Natural killer cell (primary cell): ENCODE results near the gene PEX10. TPM values are rescaled to one million over a fixed set of nuclear protein-coding genes. Genes with fewer than 3 reads are reported as not detected.

Experiments used
- ATAC-seq, 3 donors: fragments of 150-1000 bp in 2 of 3; fragments of 200-7000 bp in 1 of 3; cut with Tn5 transposase; 1 replicate in 1 of 3; 2 replicates in 2 of 3; pipeline ENCODE4 v1.10.0; 2021; ENCODE audit warnings: mild to moderate bottlenecking in 2 of 3, moderate library complexity in 2 of 3
- DNase-seq, 2 donors: peaks; one replicate each; pipeline versions ENCODE4 v3.0.0 to v3.0.0-alpha.2; 2013 to 2021; ENCODE audit warnings: mixed read lengths in 1 of 2
- H3K27ac ChIP-seq: one replicate; pipeline ENCODE4 v1.5.1; 2013; ENCODE audit warnings: mild to moderate bottlenecking, low read length
- H3K27me3 ChIP-seq: one replicate; pipeline ENCODE4 v1.6.1; 2013; ENCODE audit warnings: low read length; ENCODE audit not compliant: control insufficient read depth, insufficient read depth
- H3K36me3 ChIP-seq: one replicate; pipeline ENCODE4 v1.6.1; 2013; ENCODE audit warnings: low read length; ENCODE audit not compliant: control insufficient read depth, insufficient read depth
- H3K4me1 ChIP-seq: one replicate; pipeline ENCODE4 v1.6.1; 2013; ENCODE audit warnings: low read length; ENCODE audit not compliant: control insufficient read depth, insufficient read depth
- H3K4me3 ChIP-seq: one replicate; pipeline ENCODE4 v1.5.1; 2013; ENCODE audit warnings: low read length
- H3K9me3 ChIP-seq: one replicate; pipeline ENCODE4 v1.6.1; 2013; ENCODE audit warnings: low read length; ENCODE audit not compliant: control insufficient read depth, insufficient read depth
- H3K27ac Mint-ChIP-seq, 2 donors: one replicate each; pipeline ENCODE4 v1.8.0; 2022; ENCODE audit warnings: mild to moderate bottlenecking in 2 of 2, mixed read lengths in 2 of 2, moderate library complexity in 1 of 2
- H3K27me3 Mint-ChIP-seq, 2 donors: one replicate each; pipeline ENCODE4 v1.8.0; 2022; ENCODE audit warnings: low read depth in 2 of 2, mixed read lengths in 2 of 2
- H3K36me3 Mint-ChIP-seq: one replicate; pipeline ENCODE4 v1.8.0; 2022; ENCODE audit warnings: mixed read lengths
- H3K4me1 Mint-ChIP-seq, 2 donors: one replicate each; pipeline ENCODE4 v1.8.0; 2022; ENCODE audit warnings: mixed read lengths in 2 of 2
- H3K4me3 Mint-ChIP-seq: one replicate; pipeline ENCODE4 v1.8.0; 2022; ENCODE audit warnings: mild to moderate bottlenecking, moderate library complexity, mixed read lengths
- H3K9me3 Mint-ChIP-seq, 2 donors: one replicate each; pipeline ENCODE4 v1.8.0; 2022; ENCODE audit warnings: mixed read lengths in 2 of 2
- CTCF ChIP-seq: fragments of 200-600 bp; IDR thresholded peaks from one replicate; pipeline ENCODE4 v1.8.0; 2022; ENCODE audit warnings: antibody characterized with exemption
- WGBS: methylation state at CpG from one replicate; pipeline ENCODE4 v1.1.7; 2013; ENCODE audit warnings: missing lambda C conversion rate; ENCODE audit not compliant: insufficient coverage; 5-methylcytosine and 5-hydroxymethylcytosine counted together
- intact Hi-C: fragments of 100-400 bp; cut with micrococcal nuclease; formaldehyde crosslinking; loops from one replicate; pipeline ENCODE4 v1.14.2; 2022
- total RNA-seq, 4 donors: library from RNA; stranded (reverse); fragments of 120-200 nt in 1 of 4; gene quantifications; one replicate each; pipeline versions ENCODE4 v1.2.3 to v1.2.4, GENCODE V29; 2013 to 2022

The PEX10 gene
- total RNA-seq, 3 donors from 2014 or later (not counting 1 experiment from before 2014, with no cell fraction given) = 8.1 to 11.1 (median 9.8) TPM

- peaks cover 12% of the 10 kb centered on the region for H3K4me1 ChIP-seq
- peaks cover 11% of the 10 kb centered on the region for H3K9me3 ChIP-seq
- Mint-ChIP-seq H3K27me3 (no peaks in the 10 kb centered on the region), H3K9me3 (no peaks in the 10 kb centered on the region), H3K36me3 (no peaks in the 10 kb centered on the region), H3K4me3 (no peak overlapping the region), H3K4me1 (peaks cover 0 to 15% of the 10 kb centered on the region in 2 donors), H3K27ac (no peak overlapping the region)
- H3K27me3 ChIP-seq = no peaks in the 10 kb centered on the region
- no peaks in the 10 kb centered on the region for H3K36me3 ChIP-seq
- DNase-seq (no peak), ATAC-seq (no peak)
- no peak overlapping the region for H3K27ac ChIP-seq
- intact Hi-C loops = no loop called here
- no peak overlapping the region for H3K4me3 ChIP-seq
- WGBS = 94% methylated on average over 11 of the region's 11 CpGs
- TF ChIP-seq CTCF = no peak
Measured at GRCh38 chr1:2425892-2426291, 13.5 kb upstream of the PEX10 start.

DNA sequence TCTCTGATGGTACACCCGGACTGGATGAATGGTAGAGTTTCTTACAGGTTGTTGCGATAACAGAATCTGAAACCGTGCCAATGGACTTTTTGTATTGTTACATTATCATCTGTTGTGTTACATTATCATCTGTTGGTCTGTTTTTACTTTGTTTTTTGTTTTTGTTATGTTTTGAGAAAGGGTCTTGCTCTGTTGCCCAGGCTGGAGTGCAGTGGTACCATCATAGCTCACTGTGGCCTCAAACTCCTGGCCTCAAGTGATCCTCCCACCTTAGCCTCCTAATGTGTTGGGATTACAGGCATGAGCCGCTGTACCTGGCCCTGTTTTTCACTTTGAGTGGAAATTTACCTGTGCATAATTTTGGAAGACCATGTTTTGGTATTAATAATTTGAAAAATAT lies 10.2 kb upstream of the PEX10 start:
- DNase-seq (no peak), ATAC-seq (no peak)
- Mint-ChIP-seq H3K27me3 (no peaks in the 10 kb centered on the region), H3K4me1 (peaks cover 5 to 18% of the 10 kb centered on the region in 2 donors), H3K4me3 (no peak overlapping the region), H3K27ac (no peak overlapping the region), H3K9me3 (no peaks in the 10 kb centered on the region), H3K36me3 (no peaks in the 10 kb centered on the region)
- Histone ChIP-seq H3K36me3 (no peaks in the 10 kb centered on the region), H3K27ac (no peak overlapping the region), H3K4me3 (no peak overlapping the region), H3K9me3 (peaks cover 5% of the 10 kb centered on the region), H3K27me3 (no peaks in the 10 kb centered on the region), H3K4me1 (peaks cover 8% of the 10 kb centered on the region)
- TF ChIP-seq CTCF = no peak
- intact Hi-C loops = no loop called here
- 70% methylated on average over 3 of the region's 4 CpGs for WGBS

- TF ChIP-seq CTCF = no peak
- H3K4me1 ChIP-seq = peaks cover 39% of the 10 kb centered on the region
- no peak overlapping the region for H3K4me3 ChIP-seq
- 96% methylated on average over 12 of the region's 16 CpGs for WGBS
- Mint-ChIP-seq H3K4me1 (peaks cover 23 to 44% of the 10 kb centered on the region in 2 donors), H3K9me3 (no peaks in the 10 kb centered on the region), H3K27me3 (no peaks in the 10 kb centered on the region), H3K4me3 (no peak overlapping the region), H3K27ac (peak overlapping the region in 1 of 2 donors; percentile 82), H3K36me3 (no peaks in the 10 kb centered on the region)
- H3K27ac ChIP-seq = no peak overlapping the region
- peaks cover 5% of the 10 kb centered on the region for H3K9me3 ChIP-seq
- H3K36me3 ChIP-seq = no peaks in the 10 kb centered on the region
- DNase-seq (no peak), ATAC-seq (no peak)
- H3K27me3 ChIP-seq = no peaks in the 10 kb centered on the region
- intact Hi-C loops = loop anchor here (10.0 kb wide), 1 partner anchor 1005 kb away; no protein-coding TSS in a partner anchor
Measured at GRCh38 chr1:2419416-2419815, 7.1 kb upstream of the PEX10 start.

- no peaks in the 10 kb centered on the region for H3K36me3 ChIP-seq
- intact Hi-C loops = loop anchor here (10.0 kb wide), 1 partner anchor 1006 kb away; no protein-coding TSS in a partner anchor
- peaks cover 45% of the 10 kb centered on the region for H3K4me1 ChIP-seq
- no peak for ATAC-seq
- H3K27ac ChIP-seq = no peak overlapping the region
- Mint-ChIP-seq H3K36me3 (no peaks in the 10 kb centered on the region), H3K27ac (peak overlapping the region; percentile 43 to 82), H3K9me3 (no peaks in the 10 kb centered on the region), H3K27me3 (no peaks in the 10 kb centered on the region), H3K4me1 (peaks cover 28 to 50% of the 10 kb centered on the region in 2 donors), H3K4me3 (peak overlapping the region; percentile 17)
- peaks cover 5% of the 10 kb centered on the region for H3K9me3 ChIP-seq
- 82% methylated on average over 16 of the region's 16 CpGs for WGBS
- no peak overlapping the region for H3K4me3 ChIP-seq
- TF ChIP-seq CTCF = no peak
- no peaks in the 10 kb centered on the region for H3K27me3 ChIP-seq
- no peak for DNase-seq
Measured at GRCh38 chr1:2418791-2419320, 6.5 kb upstream of the PEX10 start.
